Left renal cortex interstitium (tissue), 4 donors: Measurements from ENCODE around the gene ACTR1A. TPM values are rescaled to one million over a fixed set of nuclear protein-coding genes. Genes with fewer than 3 reads are reported as not detected.
"Not testable (repeated sequence)": the region's sequence is repeated elsewhere in the genome, so short reads cannot be mapped to it uniquely, and the experiment has no call there.

ENCODE experiments used
- DNase-seq, 4 donors: peaks; one replicate each; pipeline ENCODE4 v3.0.0-alpha.2; 2013; ENCODE audit warnings: low read depth in 4 of 4, low spot score in 2 of 4, missing footprints in 1 of 4
- polyA plus RNA-seq, 4 donors: library from polyadenylated mRNA; unstranded; fragments of 120-200 nt; gene quantifications; one replicate each; pipeline ENCODE4 v1.2.1, GENCODE V29; 2013; ENCODE audit not compliant: insufficient read length in 4 of 4

Gene ACTR1A
- polyA plus RNA-seq, 4 donors: 83.8 to 88.0 (median 86.2) TPM

GRCh38 chr10:102517553-102517952 is 15.0 kb upstream of the ACTR1A start:
- no peak for DNase-seq

GRCh38 chr10:102515724-102516123 is 13.2 kb upstream of the ACTR1A start:
- DNase-seq: no peak

DNA sequence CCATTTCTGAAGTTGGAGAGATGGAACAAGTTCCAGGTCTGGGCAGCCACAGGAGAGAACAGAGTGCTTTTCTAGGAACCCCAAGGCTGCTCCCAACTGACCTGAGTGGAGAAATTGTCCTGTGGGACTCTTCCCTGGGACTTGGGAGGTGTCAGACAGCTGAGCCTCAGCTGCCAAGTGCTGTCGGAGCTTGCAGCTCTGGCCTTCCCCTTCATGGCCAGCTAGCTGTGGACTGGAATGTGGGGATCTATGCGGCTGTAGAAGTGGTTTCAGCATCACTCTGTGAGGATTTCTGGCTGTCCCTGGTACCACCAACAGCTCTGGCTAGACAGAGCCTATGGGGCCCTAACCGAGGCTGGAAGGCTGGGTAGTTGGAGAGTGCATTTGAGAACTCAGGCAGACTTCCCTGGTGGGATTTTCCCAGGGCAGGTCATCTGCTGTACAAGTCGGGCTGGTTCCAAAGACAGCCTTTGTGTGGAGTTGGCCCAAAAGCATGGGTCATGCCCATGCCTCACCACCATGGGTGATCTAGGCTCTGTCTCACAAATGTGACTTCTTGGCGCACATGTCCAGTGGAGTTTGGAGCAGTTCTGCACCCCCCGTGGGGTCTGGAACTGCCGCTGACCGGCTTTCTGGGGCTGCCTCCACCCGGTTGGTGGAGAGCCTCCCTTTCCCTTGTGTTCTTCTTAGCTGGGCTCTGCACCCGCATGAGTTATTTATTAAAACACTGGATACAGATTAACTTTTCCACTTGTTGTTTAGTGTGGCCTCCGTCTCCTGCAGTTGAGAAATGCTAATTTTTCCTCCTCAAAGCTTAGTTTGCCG is 12.2 kb upstream of the ACTR1A start:
- DNase-seq: no peak

- no peak for DNase-seq
Measured at GRCh38 chr10:102511583-102512274, 9.2 kb upstream of the ACTR1A start.

- no peak for DNase-seq
Measured at GRCh38 chr10:102509387-102509786, 6.9 kb upstream of the ACTR1A start.

DNA sequence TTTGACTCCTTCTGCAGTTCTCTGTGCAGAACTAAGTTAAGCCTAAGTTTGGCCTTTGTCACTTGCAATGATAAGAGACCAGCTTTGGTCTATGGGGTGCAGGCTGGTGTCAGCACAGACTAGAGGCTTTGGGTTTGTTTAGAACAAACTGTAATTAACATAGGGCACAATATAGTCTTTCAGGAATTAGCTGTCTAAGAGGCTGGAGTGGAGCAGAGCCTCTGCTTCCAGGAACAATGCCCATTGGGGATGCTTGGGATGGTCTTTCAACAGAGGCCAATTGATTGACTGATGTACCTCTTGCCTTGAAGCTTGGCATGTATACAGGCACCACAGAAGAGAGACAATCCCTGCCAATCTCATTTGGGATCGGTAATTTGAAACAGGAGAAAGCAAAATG is 6.0 kb upstream of the ACTR1A start:
- DNase-seq: no peak

DNA sequence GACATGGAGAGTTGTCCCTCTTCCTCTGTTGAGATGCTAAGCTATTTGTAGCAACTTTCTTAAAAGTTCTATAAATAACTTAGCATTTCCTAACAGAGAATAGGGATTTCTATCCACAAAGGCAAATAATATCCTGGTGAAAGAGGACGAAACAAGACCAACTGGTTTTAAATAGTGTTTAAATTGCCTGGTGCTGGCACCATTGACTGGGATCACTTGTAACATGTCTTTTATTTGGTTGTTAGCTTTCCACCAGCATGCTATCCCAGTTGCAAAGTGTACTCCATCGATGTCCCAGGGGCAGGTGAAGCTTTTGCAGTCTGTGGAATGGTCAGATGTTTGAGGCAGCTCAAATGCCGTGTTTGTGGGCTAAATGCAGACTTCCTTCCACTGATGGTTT is 5.0 kb upstream of the ACTR1A start:
- DNase-seq: no peak

- no peak for DNase-seq
Measured at GRCh38 chr10:102505462-102506115, 3.1 kb upstream of the ACTR1A start.

DNA sequence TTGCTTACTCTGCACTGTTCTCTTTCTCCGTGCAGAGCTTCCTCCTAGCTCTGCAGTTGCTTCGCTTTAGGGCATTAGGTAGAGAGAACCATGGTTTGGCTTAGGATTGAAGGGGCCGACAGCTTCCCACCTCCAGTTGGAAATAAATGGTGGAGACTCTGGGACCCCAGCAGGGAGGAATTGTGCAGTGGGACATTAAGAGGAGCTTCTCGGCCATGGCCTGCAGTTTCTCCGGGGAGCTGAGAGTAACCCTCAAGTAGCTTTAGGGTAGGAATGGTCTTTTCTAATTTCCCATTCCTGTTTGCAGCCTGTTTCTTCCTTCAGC is 2.4 kb upstream of the ACTR1A start:
- no peak for DNase-seq

GRCh38 chr10:102504179-102504975 is 1.9 kb upstream of the ACTR1A start:
- DNase-seq: no peak

DNA sequence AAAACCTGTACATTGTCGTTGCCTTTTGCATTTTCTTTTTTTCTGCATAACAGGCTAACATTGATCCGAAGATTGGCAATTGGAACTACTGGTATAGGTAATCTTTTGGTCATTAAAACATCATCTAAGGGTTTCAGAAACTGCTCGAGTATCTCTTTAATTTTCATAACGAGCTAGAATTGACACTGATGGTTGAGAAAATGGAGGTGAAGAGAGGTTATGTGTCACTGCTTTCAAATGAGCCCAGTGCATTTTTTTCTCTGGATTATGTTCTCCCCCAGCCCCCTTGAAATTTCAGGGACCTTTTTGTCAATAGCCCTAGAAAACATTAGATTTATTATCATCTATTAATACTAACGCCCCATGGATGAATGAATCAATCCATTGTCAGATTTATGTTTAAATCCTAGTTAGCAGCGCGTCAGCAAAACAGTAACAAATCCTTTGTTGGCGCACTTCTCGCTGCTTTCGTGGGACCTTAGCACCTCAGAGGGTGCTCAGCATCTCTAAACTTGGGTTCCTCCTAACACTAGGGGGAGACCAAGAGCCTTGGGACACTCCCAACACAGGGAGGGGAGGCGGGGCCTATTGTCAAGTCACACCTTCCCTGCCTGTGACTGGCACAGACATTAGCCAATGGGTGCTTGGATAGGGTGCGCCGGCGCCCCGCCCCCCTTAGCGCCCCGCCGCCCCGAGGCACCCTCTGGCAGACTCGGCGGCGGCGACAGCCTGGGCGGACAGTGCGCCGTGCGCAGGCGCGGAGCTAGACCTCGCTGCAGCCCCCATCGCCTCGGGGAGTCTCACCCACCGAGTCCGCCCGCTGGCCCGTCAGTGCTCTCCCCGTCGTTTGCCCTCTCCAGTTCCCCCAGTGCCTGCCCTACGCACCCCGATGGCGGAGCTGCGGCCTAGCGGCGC is 1.0 kb upstream of the ACTR1A start, which contains the start of gene SUFU:
SUFU (plus strand) TSS at position 709 of the 915 bp plus-strand sequence; CDS start at position 890, 181 bp downstream.
- DNase-seq: peak; percentile 96 to 98 (median 96)

GRCh38 chr10:102502029-102502336 is 529 bp downstream of the ACTR1A start:
- DNase-seq: peak; percentile 98 to 100 (median 98)

GRCh38 chr10:102501201-102502028 is 1.1 kb downstream of the ACTR1A start:
- no peak for DNase-seq

DNA sequence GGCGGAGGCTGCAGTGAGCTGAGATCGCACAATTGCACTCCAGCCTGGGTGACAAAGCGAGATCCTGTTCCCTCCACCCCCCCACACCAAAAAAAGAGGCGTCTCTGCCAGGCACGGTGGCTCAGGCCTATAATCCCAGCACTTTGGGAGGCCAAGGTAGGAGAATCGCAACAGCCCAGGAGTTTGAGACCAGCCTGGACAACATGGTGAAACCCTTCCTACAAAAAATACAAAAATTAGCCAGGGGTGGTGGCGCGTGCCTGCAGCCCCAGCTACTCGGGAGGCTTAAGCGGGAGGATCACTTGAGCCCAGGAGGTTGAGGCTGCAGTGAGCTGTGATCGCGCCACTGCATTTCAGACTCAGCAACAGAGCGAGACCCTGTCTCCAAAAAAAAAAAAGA is 1.8 kb downstream of the ACTR1A start:
- not testable (repeated sequence) for DNase-seq

DNA sequence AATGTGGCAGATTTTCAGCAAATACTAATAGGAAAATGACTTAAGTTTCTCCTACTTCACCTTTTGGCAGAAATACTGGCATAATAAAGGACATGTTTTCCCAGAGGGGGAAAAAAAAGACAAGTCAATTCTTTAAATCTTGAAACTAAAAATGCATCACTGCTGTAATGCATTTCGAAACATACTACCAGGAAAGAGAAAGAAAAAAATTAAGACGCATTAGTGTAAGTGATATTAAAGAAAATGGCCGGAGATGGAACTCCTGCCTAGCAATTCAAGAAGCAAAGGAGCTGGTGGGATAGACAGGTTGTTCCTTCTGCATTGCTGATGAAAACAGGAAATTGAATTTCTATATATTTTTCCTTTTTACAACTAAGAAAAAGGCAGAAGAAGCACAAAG is 3.2 kb downstream of the ACTR1A start:
- DNase-seq: no peak

GRCh38 chr10:102497545-102497944 is 5.0 kb downstream of the ACTR1A start:
- no peak for DNase-seq

DNA sequence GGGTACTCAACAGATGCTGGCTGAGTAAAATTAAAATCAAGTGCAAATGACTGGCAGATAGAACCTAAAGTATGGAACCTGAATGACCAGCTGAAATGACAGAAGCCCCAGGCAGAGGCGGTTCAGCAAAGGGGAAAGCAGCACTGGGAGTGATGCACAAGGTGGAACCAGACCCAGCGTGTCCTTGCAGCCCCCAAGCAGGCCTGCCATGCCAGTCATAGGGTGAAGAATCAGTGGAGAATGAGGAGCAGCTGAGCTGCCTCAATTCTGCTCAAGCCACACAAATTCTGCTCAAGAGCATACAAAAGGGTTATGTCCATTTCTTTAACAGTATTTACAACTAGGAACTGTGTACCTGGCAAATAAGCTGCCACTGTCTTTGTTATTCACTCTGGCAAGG is 8.7 kb downstream of the ACTR1A start:
- DNase-seq: no peak

DNA sequence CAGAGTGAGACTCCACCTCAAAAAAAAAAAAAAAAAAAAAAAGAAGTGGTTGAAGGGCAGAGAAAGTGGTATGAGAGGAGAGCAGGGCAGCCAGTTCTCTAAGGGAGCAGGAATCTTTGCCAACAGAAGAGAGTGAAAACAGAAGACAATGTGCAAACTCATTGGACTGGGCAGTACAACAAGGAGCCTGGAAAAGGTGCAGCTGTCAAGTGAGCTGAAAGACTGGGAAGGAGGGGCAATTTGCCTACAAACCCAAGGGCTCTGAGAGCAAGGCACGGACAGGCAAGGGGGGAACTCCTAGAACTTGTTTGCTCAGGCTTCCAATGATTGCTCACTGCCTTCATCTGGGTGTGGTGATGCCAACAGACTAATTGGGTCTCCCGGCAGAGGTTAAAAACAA is 9.5 kb downstream of the ACTR1A start:
- no peak for DNase-seq

- DNase-seq: no peak
Measured at GRCh38 chr10:102492344-102492939, 10.1 kb downstream of the ACTR1A start.
